GM20000 (cell line): ENCODE results near the gene SLC45A2.
"Not testable (repeated sequence)": the region's sequence is repeated elsewhere in the genome, so short reads cannot be mapped to it uniquely, and the experiment has no call there.

Experiments
- DNase-seq: peaks from one replicate; pipeline ENCODE4 v3.0.0; 2012; ENCODE audit warnings: low spot score
- CTCF ChIP-seq: IDR thresholded peaks from 2 replicates; pipeline ENCODE4 v1.5.1; 2012; ENCODE audit warnings: mild to moderate bottlenecking, control low read depth; ENCODE audit errors: extremely low read depth, missing control alignments

Gene SLC45A2

DNA sequence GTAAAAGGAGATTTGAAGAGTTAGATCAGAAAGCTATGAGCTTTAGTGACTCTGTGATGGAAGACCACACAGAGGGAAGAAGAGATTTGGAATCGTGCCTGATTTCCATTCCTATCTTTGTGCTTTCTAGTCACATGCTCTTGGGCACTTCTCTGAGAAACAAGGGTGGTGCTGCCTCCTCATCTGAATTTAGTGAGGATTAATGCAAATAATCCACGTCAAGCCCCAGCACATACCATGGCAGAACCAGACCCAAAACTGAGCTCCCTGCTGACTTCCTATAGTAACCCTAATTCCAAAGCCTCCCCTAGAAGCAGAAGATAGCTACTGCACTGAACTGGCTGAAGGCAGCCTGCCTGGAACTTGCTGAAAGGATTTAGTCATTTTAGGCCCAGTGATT, 17.7 kb downstream of the SLC45A2 start:
- TF ChIP-seq CTCF, result no peak

DNA sequence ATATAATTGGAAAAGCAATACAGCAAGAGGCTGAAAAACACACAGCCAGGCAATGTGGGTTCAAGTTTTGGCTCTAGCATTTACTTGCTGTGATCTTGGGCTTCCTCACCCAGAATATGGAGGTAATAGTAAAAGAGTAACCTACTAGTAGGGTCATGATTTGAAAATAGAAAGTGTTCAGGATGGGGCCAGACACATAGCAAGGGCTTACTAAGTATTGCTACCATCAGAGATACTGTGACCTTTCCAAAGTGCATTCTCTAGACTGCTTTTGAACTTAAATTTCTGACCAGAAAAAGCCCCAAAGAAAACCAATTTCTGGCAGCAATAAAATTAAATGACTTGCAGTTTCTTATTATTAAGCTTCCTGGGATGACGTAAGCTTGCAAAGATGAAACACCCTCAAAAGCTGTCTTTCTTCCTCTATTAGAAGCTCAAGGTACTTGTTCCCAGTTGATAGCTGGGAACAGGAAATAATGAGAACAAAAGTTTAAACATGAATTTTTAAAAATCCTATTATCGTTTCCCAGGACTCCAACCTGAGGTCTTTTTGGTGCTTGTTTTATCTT, 20.3 kb downstream of the SLC45A2 start:
- DNase-seq, result peak; percentile 22

More for the DNA sequence above, 17.7 kb downstream of the SLC45A2 start:
- DNase-seq, result no peak

GRCh38 chr5:33958176-33958575, 26.3 kb downstream of the SLC45A2 start:
- DNase-seq, result no peak
- TF ChIP-seq CTCF, result no peak

More for the DNA sequence above, 20.3 kb downstream of the SLC45A2 start:
- no peak for TF ChIP-seq CTCF

GRCh38 chr5:33957577-33958150, 26.8 kb downstream of the SLC45A2 start:
- DNase-seq, result no peak
- no peak for TF ChIP-seq CTCF

DNA sequence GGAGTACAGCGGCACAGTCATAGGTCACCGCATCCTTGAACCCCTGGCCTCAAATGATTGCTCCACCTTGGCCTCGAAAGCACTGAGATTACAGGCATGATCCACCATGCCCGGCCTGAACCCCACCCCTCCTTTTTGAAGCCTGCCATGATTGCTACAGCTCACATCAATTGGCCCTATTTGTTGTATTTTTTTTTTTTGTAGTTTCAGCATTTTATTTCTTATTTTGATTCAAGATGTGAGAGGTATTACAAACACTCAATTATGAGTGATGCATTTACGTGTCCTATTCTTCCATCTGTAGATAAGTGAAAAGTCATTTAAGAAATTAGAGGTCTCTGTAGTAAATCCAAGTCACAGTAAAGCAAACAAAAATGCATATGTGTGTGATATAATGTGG, 32.3 kb downstream of the SLC45A2 start:
- DNase-seq, result not testable (repeated sequence)

GRCh38 chr5:33944543-33945132, 39.9 kb downstream of the SLC45A2 start:
- no peak for DNase-seq
- TF ChIP-seq CTCF, result no peak

GRCh38 chr5:33941090-33941489, 43.4 kb downstream of the SLC45A2 start:
- no peak for DNase-seq
- TF ChIP-seq CTCF, result no peak

- no peak for TF ChIP-seq CTCF
- no peak for DNase-seq
Measured at GRCh38 chr5:33939556-33940262, 44.8 kb downstream of the SLC45A2 start.
